Karpas-422 (cell line): ENCODE data around the gene TRABD2A. TPM values are rescaled to one million over a fixed set of nuclear protein-coding genes. Genes with fewer than 3 reads are reported as not detected.
A peak's percentile ranks its signal among the peaks of the same experiment; 100 is the strongest.

ENCODE experiments used
- DNase-seq: peaks from one replicate; pipeline ENCODE4 v3.0.0-alpha.2; 2015
- H2AFZ ChIP-seq: fragments of 200-600 bp; sonication (generic); 2 replicates; pipeline ENCODE4 v1.6.1; 2014; ENCODE audit warnings: antibody characterized with exemption, low read length, mixed read lengths
- H3K27ac ChIP-seq: fragments of 200-600 bp; sonication (generic); 2 replicates; pipeline ENCODE4 v1.5.1; 2014; ENCODE audit warnings: mild to moderate bottlenecking, low read length, moderate library complexity
- H3K27me3 ChIP-seq: fragments of 200-600 bp; sonication (generic); 2 replicates; pipeline ENCODE4 v1.6.1; 2014; ENCODE audit warnings: low read length, mixed read lengths
- H3K36me3 ChIP-seq: fragments of 200-600 bp; sonication (generic); 2 replicates; pipeline ENCODE4 v1.6.1; 2014; ENCODE audit warnings: low read length, mixed read lengths; ENCODE audit not compliant: insufficient read depth
- H3K4me1 ChIP-seq: fragments of 200-600 bp; sonication (generic); 2 replicates; pipeline ENCODE4 v1.6.1; 2014; ENCODE audit warnings: mild to moderate bottlenecking, low read length, mixed read lengths
- H3K4me2 ChIP-seq: fragments of 200-600 bp; sonication (generic); 2 replicates; pipeline ENCODE4 v1.6.1; 2014; ENCODE audit warnings: low read length, low read depth, mild to moderate bottlenecking; ENCODE audit not compliant: poor library complexity, severe bottlenecking
- H3K4me3 ChIP-seq: fragments of 200-600 bp; sonication (generic); 2 replicates; pipeline ENCODE4 v1.5.1; 2014; ENCODE audit warnings: mild to moderate bottlenecking, antibody characterized with exemption, low read length, mixed read lengths
- H3K79me2 ChIP-seq: fragments of 200-600 bp; sonication (generic); 2 replicates; pipeline ENCODE4 v1.6.1; 2014; ENCODE audit warnings: mild to moderate bottlenecking, low read length, mixed read lengths
- H3K9ac ChIP-seq: fragments of 200-600 bp; sonication (generic); 2 replicates; pipeline ENCODE4 v1.6.0; 2014; ENCODE audit warnings: low read length
- H3K9me2 ChIP-seq: fragments of 200-600 bp; sonication (generic), shearing (Covaris generic); replicated peaks from 2 replicates; pipeline ENCODE4 v1.6.0; 2014; ENCODE audit warnings: mild to moderate bottlenecking, low read length, moderate library complexity; ENCODE audit not compliant: insufficient read depth
- H3K9me3 ChIP-seq: fragments of 300-700, 200-600 bp; sonication (generic); 2 replicates; pipeline ENCODE4 v1.6.1; 2014; ENCODE audit warnings: low read length, mixed read lengths
- H4K20me1 ChIP-seq: fragments of 200-600 bp; sonication (generic); 2 replicates; pipeline ENCODE4 v1.6.1; 2014; ENCODE audit warnings: mild to moderate bottlenecking, antibody characterized with exemption, low read length, low read depth; ENCODE audit not compliant: insufficient read depth
- total RNA-seq: library from RNA; depleted of rRNA; stranded (reverse); fragments of >200 nt; shearing (Covaris generic); gene quantifications from 2 replicates; pipeline ENCODE4 v1.2.3, GENCODE V29; 2014; ENCODE audit warnings: low replicate concordance

Gene TRABD2A
- total RNA-seq, 1 experiment from 2014 or later = 0.04 TPM

DNA sequence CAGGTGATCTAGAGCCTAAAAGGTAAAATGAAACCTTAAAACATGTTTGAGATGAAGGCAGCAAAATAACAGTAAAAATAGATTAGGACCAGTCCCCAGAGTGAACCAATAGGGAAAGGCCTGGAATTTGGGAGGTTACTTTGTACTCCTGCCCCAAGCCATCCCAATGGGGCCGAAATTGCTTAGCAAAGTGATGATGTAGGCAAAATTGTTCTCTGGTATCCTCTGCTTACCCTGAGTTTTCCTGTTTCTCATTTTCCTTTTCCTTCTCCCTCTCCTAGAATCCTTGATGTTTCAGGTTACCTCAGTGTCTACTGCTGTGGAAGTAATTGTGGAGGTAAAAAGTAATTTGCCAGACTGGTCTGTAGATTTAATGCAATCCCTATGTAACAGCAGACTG is 92.9 kb downstream of the TRABD2A start:
- Histone ChIP-seq H3K27ac (no peak overlapping the region), H3K4me2 (no peak overlapping the region), H2AFZ (no peak overlapping the region), H4K20me1 (no peaks in the 10 kb centered on the region), H3K9me2 (no peaks in the 10 kb centered on the region), H3K4me1 (peaks cover 4% of the 10 kb centered on the region), H3K4me3 (no peak overlapping the region), H3K9ac (no peak overlapping the region), H3K27me3 (no peaks in the 10 kb centered on the region), H3K79me2 (no peaks in the 10 kb centered on the region), H3K9me3 (no peaks in the 10 kb centered on the region), H3K36me3 (no peaks in the 10 kb centered on the region)
- DNase-seq = no peak

DNA sequence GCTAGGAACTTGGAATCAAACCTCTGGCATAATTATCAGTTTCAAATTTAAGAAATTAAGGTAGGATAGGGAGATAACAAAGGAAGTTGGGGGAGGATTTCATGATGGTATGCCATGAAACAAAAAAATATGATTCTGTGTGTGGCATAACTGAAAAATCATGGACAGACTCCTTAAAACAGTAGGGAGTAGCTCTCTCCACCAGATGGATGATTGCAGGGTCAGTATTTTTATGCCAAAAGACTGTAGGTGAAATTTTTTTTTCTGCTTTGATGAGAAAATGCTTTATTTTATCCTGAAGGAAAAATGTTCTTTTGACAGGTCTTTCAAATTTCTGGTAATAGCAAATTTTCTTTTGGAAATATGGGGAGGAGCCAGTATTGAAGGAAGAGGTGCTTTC is 94.3 kb downstream of the TRABD2A start:
- no peak overlapping the region for H2AFZ ChIP-seq
- H3K36me3 ChIP-seq = no peaks in the 10 kb centered on the region
- H3K4me2 ChIP-seq = no peak overlapping the region
- no peaks in the 10 kb centered on the region for H4K20me1 ChIP-seq
- no peak overlapping the region for H3K4me3 ChIP-seq
- H3K27ac ChIP-seq = no peak overlapping the region
- peaks cover 18% of the 10 kb centered on the region for H3K4me1 ChIP-seq
- no peaks in the 10 kb centered on the region for H3K27me3 ChIP-seq
- H3K9me2 ChIP-seq = no peaks in the 10 kb centered on the region
- DNase-seq = no peak
- no peaks in the 10 kb centered on the region for H3K9me3 ChIP-seq
- no peaks in the 10 kb centered on the region for H3K79me2 ChIP-seq
- no peak overlapping the region for H3K9ac ChIP-seq

DNA sequence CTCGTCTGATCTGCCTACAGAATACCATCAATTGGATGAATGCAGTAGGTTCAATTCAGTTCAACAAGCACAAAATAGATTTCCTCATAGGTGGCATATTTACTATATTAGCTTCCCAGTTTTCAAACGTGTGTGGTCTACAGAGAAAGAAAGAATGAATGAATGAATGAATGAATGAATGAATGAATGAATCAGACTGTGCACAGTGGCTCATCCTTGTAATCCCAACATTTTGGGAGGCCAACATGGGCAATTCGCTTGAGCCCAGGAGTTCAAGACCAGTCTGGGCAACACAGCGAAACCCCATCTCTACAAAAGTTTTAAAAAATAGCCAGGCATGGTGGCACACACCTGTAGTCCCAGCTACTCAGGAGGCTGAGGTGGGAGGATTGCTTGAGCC is 94.9 kb downstream of the TRABD2A start:
- no peak overlapping the region for H3K4me3 ChIP-seq
- no peaks in the 10 kb centered on the region for H3K36me3 ChIP-seq
- no peak overlapping the region for H3K27ac ChIP-seq
- no peaks in the 10 kb centered on the region for H3K27me3 ChIP-seq
- no peaks in the 10 kb centered on the region for H3K79me2 ChIP-seq
- no peak for DNase-seq
- H3K9me2 ChIP-seq = no peaks in the 10 kb centered on the region
- H3K9ac ChIP-seq = no peak overlapping the region
- H4K20me1 ChIP-seq = no peaks in the 10 kb centered on the region
- no peaks in the 10 kb centered on the region for H3K9me3 ChIP-seq
- H2AFZ ChIP-seq = no peak overlapping the region
- no peak overlapping the region for H3K4me2 ChIP-seq
- peaks cover 22% of the 10 kb centered on the region for H3K4me1 ChIP-seq

DNA sequence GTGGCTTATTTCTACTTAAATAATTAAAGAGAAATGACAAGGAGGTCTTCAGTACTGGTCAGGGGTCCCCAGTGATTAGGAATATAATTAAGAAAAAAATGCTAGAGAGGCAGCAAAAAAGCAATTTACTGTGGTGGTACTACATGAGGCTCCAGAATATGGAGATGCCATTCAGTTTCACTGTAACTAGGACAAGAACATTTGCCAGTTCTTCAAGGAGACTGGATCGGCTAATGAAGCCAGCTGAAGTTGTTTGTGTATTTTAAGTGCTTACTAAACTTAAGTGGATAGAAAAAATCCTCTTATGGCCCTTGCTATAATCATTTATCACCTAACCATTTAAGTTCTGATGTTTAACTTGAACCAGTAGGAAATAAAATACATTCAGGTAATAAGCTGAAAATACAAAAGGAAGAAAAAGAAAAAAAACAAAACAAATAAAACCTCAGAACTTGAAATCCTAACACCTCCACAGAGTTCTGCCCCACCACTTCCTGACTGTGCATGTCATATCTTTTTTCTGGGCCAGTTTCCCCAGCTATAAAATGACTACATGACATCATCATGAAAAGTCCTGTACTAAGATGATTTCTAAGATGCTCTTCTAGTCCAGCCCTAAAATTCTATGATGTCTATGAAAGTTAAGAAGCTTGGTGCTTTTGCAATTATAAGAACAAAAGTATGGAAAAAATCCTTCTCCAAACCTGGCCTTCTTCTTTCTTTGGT is 98.0 kb downstream of the TRABD2A start:
- peak overlapping the region; percentile 76 for H2AFZ ChIP-seq
- peak overlapping the region; percentile 60 for H3K9ac ChIP-seq
- H3K4me2 ChIP-seq = peak overlapping the region; percentile 56
- peak overlapping the region; percentile 91 for H3K27ac ChIP-seq
- peak; percentile 50 for DNase-seq
- H3K4me1 ChIP-seq = peaks cover 33% of the 10 kb centered on the region
- H3K9me3 ChIP-seq = no peaks in the 10 kb centered on the region; the same call in none of the 2 replicates
- no peaks in the 10 kb centered on the region; the same call in 1 of the 2 replicates for H3K9me2 ChIP-seq
- peak overlapping the region; percentile 42 for H3K4me3 ChIP-seq
- H3K79me2 ChIP-seq = no peaks in the 10 kb centered on the region
- no peaks in the 10 kb centered on the region for H3K36me3 ChIP-seq
- no peaks in the 10 kb centered on the region for H3K27me3 ChIP-seq
- H4K20me1 ChIP-seq = no peaks in the 10 kb centered on the region

DNA sequence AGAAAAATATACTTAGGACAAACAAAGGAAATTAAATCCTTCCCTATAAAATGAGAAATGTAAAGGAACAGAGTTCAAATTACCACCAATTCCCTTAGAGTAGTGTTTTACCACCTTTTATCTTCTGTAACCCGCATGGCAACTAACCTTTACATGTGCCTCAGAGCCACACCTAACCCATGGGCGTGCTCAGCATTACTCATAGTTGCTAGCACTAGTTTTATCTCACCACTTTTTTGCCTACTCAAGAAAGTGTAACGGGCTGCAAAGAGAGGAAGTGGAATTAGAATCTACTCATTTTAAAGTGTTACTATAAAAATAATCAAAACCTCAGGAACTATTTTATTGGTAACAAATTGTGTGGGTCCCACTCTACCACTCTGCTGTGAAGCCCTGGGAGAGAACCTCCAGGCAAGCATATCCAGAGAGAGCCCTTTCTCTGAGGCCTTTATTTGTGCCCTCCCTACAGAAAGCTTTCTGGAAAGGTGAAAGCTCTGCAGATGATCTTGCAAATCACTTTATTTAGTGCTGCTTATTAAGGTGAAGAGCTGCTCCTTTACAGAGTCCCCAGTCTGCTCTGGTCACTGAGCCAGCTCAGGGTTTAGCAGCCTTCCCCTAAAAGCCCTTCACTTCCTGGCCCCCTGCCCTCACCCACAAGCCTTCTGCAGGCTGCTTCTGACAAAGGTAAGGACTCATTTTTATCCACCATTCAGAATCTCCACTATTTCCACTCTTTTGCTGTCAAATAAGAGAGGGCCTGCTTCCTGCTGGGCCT is 98.8 kb downstream of the TRABD2A start:
- Histone ChIP-seq H3K4me2 (peak overlapping the region; percentile 56), H2AFZ (peak overlapping the region; percentile 76)
- DNase-seq = peak; percentile 94

DNA sequence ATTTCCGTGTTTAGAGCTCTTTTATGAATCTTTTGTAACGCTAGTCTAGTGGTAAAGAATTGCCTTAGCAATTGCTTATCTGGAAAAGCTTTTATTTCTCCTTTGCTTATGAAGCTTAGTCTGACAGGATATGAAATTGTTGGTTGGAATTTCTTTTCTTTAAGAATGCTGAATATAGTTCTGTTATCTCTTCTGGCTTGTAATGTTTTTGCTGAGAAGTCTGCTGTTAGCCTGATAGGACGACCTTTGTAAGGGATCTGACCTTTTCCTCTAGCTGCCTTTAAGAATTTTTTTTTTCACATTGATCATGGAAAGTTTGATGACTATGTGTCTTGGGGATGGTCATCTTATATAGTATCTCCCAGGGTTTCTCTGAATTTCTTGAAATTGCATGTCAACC is 101.1 kb downstream of the TRABD2A start:
- Histone ChIP-seq H3K4me1 (peaks cover 33% of the 10 kb centered on the region), H3K9me2 (no peaks in the 10 kb centered on the region; the same call in 1 of the 2 replicates), H3K9ac (no peak overlapping the region), H3K79me2 (no peaks in the 10 kb centered on the region), H3K4me2 (no peak overlapping the region), H3K9me3 (no peaks in the 10 kb centered on the region; the same call in none of the 2 replicates), H2AFZ (no peak overlapping the region), H3K27ac (no peak overlapping the region), H3K36me3 (no peaks in the 10 kb centered on the region), H3K4me3 (no peak overlapping the region), H3K27me3 (no peaks in the 10 kb centered on the region), H4K20me1 (no peaks in the 10 kb centered on the region)
- no peak for DNase-seq

More for the DNA sequence above, 98.8 kb downstream of the TRABD2A start:
- Histone ChIP-seq H3K27ac (peak overlapping the region; percentile 91), H4K20me1 (no peaks in the 10 kb centered on the region), H3K36me3 (no peaks in the 10 kb centered on the region), H3K4me3 (peak overlapping the region; percentile 42), H3K4me1 (peaks cover 33% of the 10 kb centered on the region), H3K27me3 (no peaks in the 10 kb centered on the region), H3K9ac (peak overlapping the region; percentile 60), H3K79me2 (no peaks in the 10 kb centered on the region), H3K9me2 (no peaks in the 10 kb centered on the region; the same call in 1 of the 2 replicates), H3K9me3 (no peaks in the 10 kb centered on the region; the same call in none of the 2 replicates)

DNA sequence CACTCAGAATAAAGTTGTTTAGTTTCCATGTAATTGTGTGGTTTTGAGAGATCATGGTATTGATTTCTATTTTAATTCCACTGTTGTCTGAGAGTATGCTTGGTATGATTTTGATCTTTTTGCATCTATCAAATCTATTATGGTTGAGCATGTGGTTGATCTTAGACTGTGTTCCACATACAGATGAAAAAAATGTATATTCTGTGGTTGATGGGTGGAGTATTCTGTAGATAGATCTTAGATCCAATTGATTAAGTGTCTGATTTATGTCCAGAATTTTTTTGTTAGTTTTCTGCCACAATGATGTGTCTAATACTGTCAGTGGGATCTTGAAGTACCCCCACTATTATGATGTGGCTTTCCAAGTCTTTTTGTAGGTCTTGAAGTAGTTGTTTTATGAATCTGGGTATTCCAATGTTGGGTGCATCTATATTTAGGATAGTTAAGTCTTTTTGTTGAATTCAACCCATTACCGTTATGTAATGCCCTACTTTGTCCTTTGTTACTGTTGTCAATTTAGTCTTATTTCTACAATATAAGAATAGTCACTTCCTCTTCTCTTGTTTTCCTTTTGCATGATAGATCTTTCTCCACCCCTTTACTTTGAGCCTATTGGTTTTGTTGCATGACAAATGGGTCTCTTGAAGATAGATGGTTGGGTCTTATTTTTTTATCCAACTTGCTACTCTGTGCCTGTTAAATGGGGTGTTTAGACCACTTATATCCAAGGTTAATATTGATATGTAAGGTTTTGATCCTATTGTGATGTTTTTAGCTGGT is 101.8 kb downstream of the TRABD2A start:
- Histone ChIP-seq H4K20me1 (no peaks in the 10 kb centered on the region), H2AFZ (no peak overlapping the region), H3K27ac (no peak overlapping the region), H3K9ac (no peak overlapping the region), H3K27me3 (no peaks in the 10 kb centered on the region; the same call in 1 of the 2 replicates), H3K4me2 (no peak overlapping the region), H3K36me3 (no peaks in the 10 kb centered on the region), H3K4me1 (peaks cover 35% of the 10 kb centered on the region), H3K4me3 (no peak overlapping the region), H3K9me3 (no peaks in the 10 kb centered on the region; the same call in none of the 2 replicates), H3K79me2 (no peaks in the 10 kb centered on the region), H3K9me2 (no peaks in the 10 kb centered on the region; the same call in 1 of the 2 replicates)
- DNase-seq = peak; percentile 60
